Occipital lobe (tissue), 3 donors: ENCODE measurements around the gene PHKG2. TPM values are rescaled to one million over a fixed set of nuclear protein-coding genes. Genes with fewer than 3 reads are reported as not detected.

Experiments used
- DNase-seq: peaks from one replicate; lab custom pipeline; 2025; lab: John Stamatoyannopoulos, UW
- small RNA-seq: library from RNA; depleted of rRNA; stranded (forward); fragments of <200 nt; gene quantifications from one replicate; pipeline ENCODE3, GENCODE V24; 2014
- total RNA-seq: library from RNA; depleted of rRNA; stranded (reverse); fragments of >200 nt; gene quantifications from one replicate; pipeline ENCODE4 v1.2.3, GENCODE V29; 2014

The PHKG2 gene
- total RNA-seq, 1 donor from 2014 or later, result 12.0 TPM

- DNase-seq, result no peak
Observed at GRCh38 chr16:30793508-30794069, 45.4 kb downstream of the PHKG2 start.

- DNase-seq, result no peak
Observed at GRCh38 chr16:30794634-30795033, 46.4 kb downstream of the PHKG2 start.

- no peak for DNase-seq
Observed at GRCh38 chr16:30797670-30798309, 49.6 kb downstream of the PHKG2 start.

Small RNA genes lying within 50 kb of the gene (small RNA-seq; reads per million reads assigned to genes)
- not detected for gene RNU6-1043P
- 0.96 reads per million, percentile 72 among the genes with 10 or more reads in this experiment for gene SNORA30

Other genes starting within 250 kb of the PHKG2 start
- gene ZNF768, start 221.9 kb upstream of the PHKG2 start, total RNA-seq, result 28.4 TPM
- gene ZNF747, start 213.6 kb upstream of the PHKG2 start, total RNA-seq, result 12.6 TPM
- 6.9 TPM for gene ZNF764, start 190.1 kb upstream of the PHKG2 start, total RNA-seq
- 5.9 TPM for gene ZNF688, start 176.7 kb upstream of the PHKG2 start, total RNA-seq
- 16.1 TPM for gene ZNF785, start 162.7 kb upstream of the PHKG2 start, total RNA-seq
- gene ZNF689, start 138.0 kb upstream of the PHKG2 start, total RNA-seq, result 8.9 TPM
- gene PRR14, start 97.5 kb upstream of the PHKG2 start, total RNA-seq, result 9.2 TPM
- gene FBRS, start 90.0 kb upstream of the PHKG2 start, total RNA-seq, result 11.5 TPM
- gene SRCAP, start 49.3 kb upstream of the PHKG2 start, total RNA-seq, result 21.7 TPM
- gene CFAP119, start 13.6 kb downstream of the PHKG2 start, total RNA-seq, result 1.6 TPM
- 80.0 TPM for gene RNF40, start 13.9 kb downstream of the PHKG2 start, total RNA-seq
- gene ZNF629, start 38.8 kb downstream of the PHKG2 start, total RNA-seq, result 11.5 TPM
- 29.6 TPM for gene BCL7C, start 145.7 kb downstream of the PHKG2 start, total RNA-seq
- not detected for gene CTF1, start 148.2 kb downstream of the PHKG2 start, total RNA-seq
- 56.1 TPM for gene FBXL19, start 175.1 kb downstream of the PHKG2 start, total RNA-seq
- 5.5 TPM for gene ORAI3, start 200.6 kb downstream of the PHKG2 start, total RNA-seq
- gene SETD1A, start 209.3 kb downstream of the PHKG2 start, total RNA-seq, result 1.6 TPM
- gene HSD3B7, start 236.8 kb downstream of the PHKG2 start, total RNA-seq, result 2.5 TPM